Glutamatergic neuron (in vitro differentiated cells): ENCODE measurements around the gene CLIC2. TPM values are rescaled to one million over a fixed set of nuclear protein-coding genes. Genes with fewer than 3 reads are reported as not detected.

ENCODE experiments used
- DNase-seq: peaks from one replicate; pipeline ENCODE4 v3.0.0; 2022
- H3K27ac Mint-ChIP-seq: one replicate; pipeline ENCODE4 v1.8.0; 2020; ENCODE audit warnings: mild to moderate bottlenecking, mixed read lengths, inconsistent platforms; ENCODE audit not compliant: unreplicated experiment
- H3K27me3 Mint-ChIP-seq: one replicate; pipeline ENCODE4 v1.8.0; 2020; ENCODE audit warnings: mild to moderate bottlenecking, moderate library complexity, mixed read lengths, inconsistent platforms; ENCODE audit not compliant: unreplicated experiment
- H3K36me3 Mint-ChIP-seq: one replicate; pipeline ENCODE4 v1.8.0; 2020; ENCODE audit warnings: mild to moderate bottlenecking, mixed read lengths, inconsistent platforms; ENCODE audit not compliant: unreplicated experiment
- H3K4me1 Mint-ChIP-seq: one replicate; pipeline ENCODE4 v1.8.0; 2020; ENCODE audit warnings: mild to moderate bottlenecking, low read depth, mixed read lengths, inconsistent platforms; ENCODE audit not compliant: unreplicated experiment
- H3K4me3 Mint-ChIP-seq: one replicate; pipeline ENCODE4 v1.8.0; 2020; ENCODE audit warnings: mild to moderate bottlenecking, mixed read lengths, inconsistent platforms; ENCODE audit not compliant: unreplicated experiment
- H3K9me3 Mint-ChIP-seq: one replicate; pipeline ENCODE4 v1.8.0; 2020; ENCODE audit warnings: mild to moderate bottlenecking, moderate library complexity, mixed read lengths, inconsistent platforms; ENCODE audit not compliant: unreplicated experiment
- CTCF ChIP-seq: fragments of 200-600 bp; sonication (generic); IDR thresholded peaks from one replicate; pipeline ENCODE4 v1.5.0; 2021; ENCODE audit not compliant: partially characterized antibody, unreplicated experiment
- total RNA-seq: library from RNA; stranded (reverse); fragmentation: NEBNext Ultra II Directional; extraction: Animal tissue kit (Norgen Biotek cat#: 25700); gene quantifications from one replicate; pipeline ENCODE4 v1.2.1, GENCODE V29; 2021; ENCODE audit not compliant: unreplicated experiment

The CLIC2 gene
- total RNA-seq, 1 donor from 2014 or later: 0.56 TPM

DNA sequence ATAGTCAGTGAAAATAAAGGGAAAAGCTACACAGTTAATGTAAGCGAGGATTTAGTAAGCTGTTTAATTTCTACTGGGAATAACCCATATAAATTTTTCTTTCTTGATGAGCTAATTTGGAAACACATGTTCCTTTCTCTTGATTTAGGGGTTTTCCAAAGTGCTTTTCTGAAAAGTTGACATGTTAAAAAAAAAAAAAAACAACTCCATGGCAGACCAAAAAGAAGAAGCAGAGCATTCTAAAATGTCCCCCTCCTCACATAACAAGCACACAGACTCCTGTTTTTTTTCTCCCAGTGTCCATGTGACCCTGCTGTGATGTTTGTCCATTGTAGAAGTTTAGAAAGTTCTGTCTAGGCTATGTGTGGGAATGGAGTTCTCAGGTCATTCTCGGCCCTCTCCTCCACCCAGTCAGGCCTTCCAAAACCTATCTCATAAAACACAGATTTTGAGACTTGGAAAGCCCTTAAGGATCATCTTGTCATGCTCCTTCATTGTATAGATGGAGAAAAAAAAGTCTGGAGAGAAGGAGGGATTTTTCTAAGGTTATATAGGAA, 792 bp downstream of the CLIC2 start:
- Mint-ChIP-seq H3K27me3 (no peaks in the 10 kb centered on the region), H3K36me3 (no peaks in the 10 kb centered on the region), H3K9me3 (no peaks in the 10 kb centered on the region), H3K27ac (no peak overlapping the region), H3K4me3 (no peak overlapping the region), H3K4me1 (no peaks in the 10 kb centered on the region)
- DNase-seq: no peak
- TF ChIP-seq CTCF: no peak

DNA sequence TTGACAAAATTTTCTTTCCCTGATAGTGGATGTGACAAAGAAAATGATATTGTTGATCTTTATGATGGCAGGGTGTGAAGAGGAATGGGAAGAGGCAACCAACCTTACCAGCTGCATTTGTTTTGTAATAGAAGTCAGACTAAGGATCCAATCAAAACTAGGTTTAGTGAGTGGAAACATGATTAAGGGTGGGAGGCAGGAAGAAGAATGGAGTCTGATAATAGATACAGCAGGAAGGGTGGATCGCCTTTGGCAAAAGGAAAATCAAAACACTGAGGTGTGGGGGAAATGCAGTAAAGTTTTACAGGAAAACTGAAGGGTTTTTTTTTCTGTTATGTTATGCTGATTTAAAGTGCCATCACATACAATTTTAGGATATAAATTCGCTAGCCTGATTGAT, 3.4 kb downstream of the CLIC2 start:
- H3K36me3 Mint-ChIP-seq: no peaks in the 10 kb centered on the region

GRCh38 chrX:155329293-155329692, 5.1 kb downstream of the CLIC2 start:
- no peaks in the 10 kb centered on the region for H3K9me3 Mint-ChIP-seq
- TF ChIP-seq CTCF: no peak
- H3K36me3 Mint-ChIP-seq: no peaks in the 10 kb centered on the region
- DNase-seq: no peak
- H3K4me3 Mint-ChIP-seq: no peak overlapping the region
- peaks cover 3% of the 10 kb centered on the region for H3K27me3 Mint-ChIP-seq
- H3K27ac Mint-ChIP-seq: no peak overlapping the region
- no peaks in the 10 kb centered on the region for H3K4me1 Mint-ChIP-seq

More for the DNA sequence above, 3.4 kb downstream of the CLIC2 start:
- H3K4me1 Mint-ChIP-seq: no peaks in the 10 kb centered on the region
- no peak overlapping the region for H3K27ac Mint-ChIP-seq
- H3K4me3 Mint-ChIP-seq: no peak overlapping the region
- no peak for DNase-seq
- no peaks in the 10 kb centered on the region for H3K9me3 Mint-ChIP-seq
- TF ChIP-seq CTCF: no peak
- no peaks in the 10 kb centered on the region for H3K27me3 Mint-ChIP-seq

DNA sequence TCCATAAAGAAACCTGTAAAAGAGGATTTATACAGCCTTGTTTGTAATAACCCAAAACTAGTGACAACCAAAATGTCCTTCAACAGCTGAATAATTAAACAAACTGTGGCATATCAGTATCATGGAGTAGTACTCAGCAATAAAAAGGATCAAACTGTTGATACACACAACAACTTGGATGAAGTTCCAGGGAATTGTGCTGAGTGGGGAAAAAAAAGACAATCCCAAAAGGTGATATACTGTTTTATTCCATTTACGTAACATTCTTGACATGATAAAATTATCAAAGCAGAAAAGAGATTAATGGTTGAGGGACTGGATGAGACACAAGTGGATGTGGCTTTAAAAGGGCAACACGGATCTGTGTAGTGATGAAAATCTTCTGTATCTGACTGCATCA, 7.8 kb downstream of the CLIC2 start:
- no peak overlapping the region for H3K4me3 Mint-ChIP-seq
- H3K9me3 Mint-ChIP-seq: no peaks in the 10 kb centered on the region
- H3K27ac Mint-ChIP-seq: no peak overlapping the region
- H3K27me3 Mint-ChIP-seq: peaks cover 3% of the 10 kb centered on the region
- no peaks in the 10 kb centered on the region for H3K4me1 Mint-ChIP-seq
- no peak for TF ChIP-seq CTCF
- no peak for DNase-seq
- no peaks in the 10 kb centered on the region for H3K36me3 Mint-ChIP-seq

DNA sequence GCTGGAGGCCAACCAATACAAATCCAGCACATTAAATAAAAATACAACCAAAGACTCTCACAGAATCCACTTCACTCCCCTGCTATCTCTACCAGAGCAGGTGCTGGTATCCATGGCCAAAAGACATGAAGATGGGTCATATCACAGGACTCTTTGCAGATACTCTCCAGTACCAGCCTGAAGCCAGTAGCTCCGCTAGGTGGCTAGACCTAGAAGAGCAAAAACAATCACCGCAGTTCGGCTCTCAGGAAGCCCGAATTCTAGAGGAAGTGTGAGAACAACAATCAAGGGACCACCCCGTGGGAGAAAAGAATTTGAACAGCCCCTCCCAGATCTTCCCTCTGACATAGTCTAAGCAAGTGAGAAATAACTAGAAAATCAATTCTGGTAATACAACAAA, 20.2 kb downstream of the CLIC2 start:
- no peak for TF ChIP-seq CTCF
- no peak overlapping the region for H3K4me3 Mint-ChIP-seq
- no peaks in the 10 kb centered on the region for H3K36me3 Mint-ChIP-seq
- H3K27ac Mint-ChIP-seq: no peak overlapping the region
- no peaks in the 10 kb centered on the region for H3K4me1 Mint-ChIP-seq
- H3K9me3 Mint-ChIP-seq: no peaks in the 10 kb centered on the region
- DNase-seq: no peak
- H3K27me3 Mint-ChIP-seq: no peaks in the 10 kb centered on the region
